ENCODE measurements around the gene TMEM140.

The TMEM140 gene

DNA sequence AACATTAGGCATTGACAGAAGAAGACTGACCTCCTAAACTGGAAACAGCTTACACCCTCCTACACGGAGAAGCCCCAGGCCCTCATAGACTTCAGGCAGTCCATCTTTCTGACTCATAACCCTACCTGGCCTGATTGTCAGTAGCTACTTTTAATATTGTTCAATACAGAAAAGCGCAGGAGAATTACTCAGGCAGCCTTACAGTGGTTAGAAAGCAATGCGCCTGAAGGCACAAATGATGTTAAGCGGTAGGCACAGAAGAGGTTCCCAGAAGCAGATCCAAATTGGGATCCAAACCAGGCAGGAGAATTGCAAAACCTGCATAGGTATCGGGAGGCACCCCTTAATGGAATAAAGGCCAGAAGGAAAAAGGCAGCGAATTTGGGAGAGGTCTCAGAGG lies 28.1 kb downstream of the TMEM140 start:
- FAIRE-seq = no peak

DNA sequence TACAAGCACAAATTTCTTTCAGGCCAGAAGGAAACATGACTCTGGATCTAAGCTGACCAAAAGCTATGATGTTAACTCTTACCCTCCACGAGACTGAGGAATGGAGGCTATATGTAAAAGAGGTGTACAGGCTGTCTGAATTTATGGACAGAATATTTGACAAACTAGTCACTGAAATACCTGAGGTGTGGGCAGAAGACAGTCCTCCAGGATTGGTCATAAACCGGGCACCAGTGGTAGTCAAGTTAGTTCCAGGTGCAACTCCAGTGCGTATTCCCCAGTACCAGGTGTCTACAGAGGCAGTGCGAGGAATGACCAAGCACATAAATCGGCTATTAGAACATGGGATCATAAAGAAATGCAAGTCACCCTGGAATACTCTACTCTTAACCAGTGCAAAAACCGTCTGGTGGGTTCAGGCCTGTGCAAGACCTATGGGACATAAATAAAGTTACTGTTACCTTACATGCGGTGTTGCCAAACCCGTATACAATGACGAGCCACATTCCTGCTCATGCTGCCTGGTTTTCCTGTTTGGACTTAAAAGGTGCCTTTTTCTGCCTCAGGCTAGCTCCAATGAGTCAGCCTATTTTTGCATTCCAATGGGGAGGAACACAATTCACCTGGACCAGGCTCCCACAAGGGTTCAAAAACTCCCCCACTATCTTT lies 29.3 kb downstream of the TMEM140 start:
- no peak for FAIRE-seq

DNA sequence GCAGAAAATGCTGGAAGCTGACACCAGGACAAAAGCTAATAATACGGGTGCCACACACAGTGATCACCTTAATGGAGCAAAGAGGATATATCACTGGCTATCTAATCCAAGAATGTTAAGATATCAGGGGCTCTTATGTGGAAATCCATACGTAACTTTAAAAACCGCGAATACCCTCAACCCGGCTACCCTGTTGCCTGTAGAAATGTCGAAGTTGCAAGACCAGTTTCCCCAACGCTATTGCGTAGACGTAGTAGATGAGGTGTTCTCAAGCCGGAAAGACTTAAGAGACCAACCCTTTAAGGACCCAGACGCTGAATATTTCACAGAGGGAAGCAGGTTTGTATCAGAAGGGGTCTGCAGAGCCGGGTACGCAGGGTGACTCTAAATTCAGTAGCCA lies 30.5 kb downstream of the TMEM140 start:
- FAIRE-seq = no peak

DNA sequence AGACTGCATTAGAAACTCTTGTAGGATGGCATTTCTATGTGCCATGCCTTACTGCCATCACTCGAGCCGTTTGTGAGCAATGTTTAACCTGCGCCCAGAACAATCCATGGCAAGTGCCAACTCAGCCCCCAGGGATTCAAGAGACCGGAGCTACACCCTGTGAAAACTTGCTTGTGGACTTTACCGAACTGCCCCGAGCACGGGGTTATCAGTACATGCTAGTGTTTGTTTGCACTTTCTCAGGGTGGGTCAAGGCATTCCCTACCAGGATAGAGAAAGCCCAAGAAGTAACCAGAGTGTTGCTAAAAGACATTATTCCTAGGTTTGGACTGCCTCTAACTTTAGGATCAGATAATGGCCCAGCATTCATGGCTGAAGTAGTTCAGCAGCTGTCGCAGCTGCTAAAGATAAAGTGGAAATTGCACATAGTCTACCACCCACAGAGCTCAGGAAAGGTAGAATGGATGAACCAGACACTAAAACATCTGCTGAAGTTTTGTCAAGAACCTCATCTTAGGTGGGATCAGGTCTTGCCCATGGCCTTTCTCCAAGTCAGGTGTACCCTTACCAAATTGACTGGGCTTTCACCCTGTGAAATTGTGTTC lies 31.6 kb downstream of the TMEM140 start:
- no peak for FAIRE-seq

DNA sequence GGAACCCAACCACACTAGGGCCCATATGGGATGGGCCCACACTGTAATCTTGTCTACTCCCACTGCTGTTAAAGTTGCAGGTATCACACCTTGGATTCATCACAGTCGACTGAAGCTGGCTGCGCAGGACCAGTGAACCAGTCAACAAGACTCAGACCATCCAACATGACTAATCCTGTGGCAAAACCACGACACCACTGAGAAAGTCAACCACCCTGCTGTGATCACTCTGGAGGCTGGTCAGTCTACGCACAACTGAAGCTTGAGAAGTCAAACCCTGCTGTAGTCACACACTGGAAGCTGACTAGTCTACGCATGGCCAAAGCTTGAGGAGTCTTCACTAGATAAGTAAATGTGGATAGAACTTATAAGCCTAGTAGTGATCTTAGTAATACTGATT lies 32.2 kb downstream of the TMEM140 start:
- FAIRE-seq = no peak

DNA sequence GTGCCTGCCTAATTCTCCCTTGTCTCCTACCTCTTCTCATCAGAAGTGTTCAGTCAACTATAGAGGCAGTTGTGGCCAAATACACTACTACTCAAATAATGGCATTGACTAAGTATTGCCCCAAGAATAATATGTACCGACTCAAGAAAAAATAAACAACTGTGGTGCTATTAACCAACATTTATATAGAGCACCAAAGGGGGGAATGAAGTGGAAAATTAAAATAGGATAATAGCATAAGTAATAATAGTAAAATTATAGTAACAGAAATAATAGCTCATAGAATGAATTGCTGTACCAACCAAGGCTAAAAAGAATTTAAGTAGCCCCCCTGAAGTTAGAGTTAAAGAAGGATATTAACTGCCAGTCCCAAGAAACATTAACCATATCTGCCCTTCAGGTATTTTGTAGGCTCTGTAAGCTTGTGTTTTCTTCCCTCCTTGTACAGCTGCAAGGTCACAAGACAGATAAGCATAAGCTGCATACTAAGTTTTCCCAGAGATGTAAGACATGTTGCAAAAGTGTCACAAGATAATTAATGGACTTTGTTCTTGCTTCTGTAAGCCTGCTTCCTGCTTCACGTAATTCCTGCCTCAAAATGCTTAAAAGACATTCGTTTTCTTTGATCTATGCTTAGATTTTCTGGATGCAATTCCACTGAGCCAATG lies 33.5 kb downstream of the TMEM140 start:
- FAIRE-seq = no peak

DNA sequence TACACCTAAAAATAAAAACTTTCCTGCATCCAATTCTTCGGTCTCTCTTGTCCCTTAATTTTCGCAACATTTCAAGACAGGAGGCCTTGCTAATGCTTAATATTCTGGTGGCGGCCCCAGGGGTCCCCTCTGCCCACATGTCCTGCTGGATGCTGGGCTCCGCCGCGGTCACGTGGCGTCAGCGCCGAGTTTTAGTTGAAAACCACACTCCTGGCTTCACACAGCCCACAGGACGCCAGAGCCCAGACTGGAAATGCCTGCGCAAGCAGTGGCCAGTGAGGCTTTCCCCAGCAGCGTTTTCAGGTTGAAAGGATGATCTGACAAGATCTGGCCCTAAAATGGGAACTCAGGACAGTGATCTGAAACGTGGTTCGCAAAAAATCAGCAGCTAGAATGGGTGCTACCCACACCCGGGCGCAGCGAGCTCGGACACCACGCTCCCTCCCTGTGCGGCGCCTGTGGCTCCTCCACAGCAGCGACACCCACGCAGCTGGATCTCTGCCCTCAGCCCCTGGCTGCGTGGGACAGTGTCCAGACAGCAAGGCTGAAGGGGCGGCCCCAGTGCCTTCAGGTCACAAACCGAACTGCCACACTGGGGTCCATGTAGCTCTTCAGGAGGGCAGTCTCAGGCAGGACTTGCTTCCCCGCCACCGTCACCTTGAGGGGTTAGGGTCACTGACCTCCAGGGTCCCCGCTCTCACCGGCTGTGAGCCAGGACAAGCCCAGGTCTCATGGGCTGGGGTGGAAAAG lies 34.2 kb downstream of the TMEM140 start:
- no peak for FAIRE-seq

DNA sequence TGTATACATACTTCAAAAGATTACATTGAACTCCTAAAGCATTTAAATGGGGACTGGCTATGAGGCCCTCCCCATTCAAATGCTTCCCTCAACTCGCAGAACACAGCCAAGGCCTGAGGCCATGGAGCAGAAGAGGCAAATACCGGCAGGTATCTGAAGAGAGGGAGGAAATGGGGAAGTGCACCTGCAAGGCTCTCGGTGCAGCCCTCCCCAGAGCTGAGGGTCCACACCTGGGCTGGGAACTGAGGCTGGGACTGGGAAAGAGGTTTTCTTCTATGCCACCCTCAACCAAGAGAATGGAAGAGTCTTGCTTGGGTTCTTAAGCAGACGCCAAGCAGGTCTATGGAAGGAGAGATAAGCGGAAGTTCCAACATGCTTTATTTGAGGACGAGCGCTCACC lies 35.6 kb downstream of the TMEM140 start:
- FAIRE-seq = no peak

DNA sequence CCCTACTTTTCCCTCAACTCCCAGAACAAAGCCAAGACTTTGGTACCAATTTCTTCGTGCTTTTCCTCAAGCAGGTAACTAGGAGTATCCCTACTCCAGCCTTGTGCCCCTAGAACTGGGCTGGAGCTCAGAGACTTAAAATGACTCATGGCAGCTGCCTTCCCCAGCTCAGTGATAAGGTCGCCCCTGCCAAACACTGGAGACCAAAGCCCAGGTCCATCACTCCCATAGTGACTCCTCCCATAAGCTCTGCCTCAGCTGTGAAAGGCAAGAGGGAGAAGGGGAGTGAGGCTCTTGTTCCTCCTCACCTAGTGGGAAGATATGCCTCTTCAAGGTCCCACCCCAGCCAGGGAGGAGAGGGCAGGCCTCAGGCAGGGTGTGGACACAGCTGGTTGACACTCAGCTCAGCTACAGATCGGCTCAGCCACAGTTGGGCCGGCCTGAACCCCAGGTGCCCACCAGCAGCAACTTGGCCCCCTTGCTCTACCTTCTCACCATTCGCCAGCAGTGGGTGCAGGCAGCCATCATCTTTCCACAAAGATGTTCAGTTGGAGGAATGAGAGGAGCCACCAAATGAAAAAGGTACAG lies 36.5 kb downstream of the TMEM140 start:
- no peak for FAIRE-seq

DNA sequence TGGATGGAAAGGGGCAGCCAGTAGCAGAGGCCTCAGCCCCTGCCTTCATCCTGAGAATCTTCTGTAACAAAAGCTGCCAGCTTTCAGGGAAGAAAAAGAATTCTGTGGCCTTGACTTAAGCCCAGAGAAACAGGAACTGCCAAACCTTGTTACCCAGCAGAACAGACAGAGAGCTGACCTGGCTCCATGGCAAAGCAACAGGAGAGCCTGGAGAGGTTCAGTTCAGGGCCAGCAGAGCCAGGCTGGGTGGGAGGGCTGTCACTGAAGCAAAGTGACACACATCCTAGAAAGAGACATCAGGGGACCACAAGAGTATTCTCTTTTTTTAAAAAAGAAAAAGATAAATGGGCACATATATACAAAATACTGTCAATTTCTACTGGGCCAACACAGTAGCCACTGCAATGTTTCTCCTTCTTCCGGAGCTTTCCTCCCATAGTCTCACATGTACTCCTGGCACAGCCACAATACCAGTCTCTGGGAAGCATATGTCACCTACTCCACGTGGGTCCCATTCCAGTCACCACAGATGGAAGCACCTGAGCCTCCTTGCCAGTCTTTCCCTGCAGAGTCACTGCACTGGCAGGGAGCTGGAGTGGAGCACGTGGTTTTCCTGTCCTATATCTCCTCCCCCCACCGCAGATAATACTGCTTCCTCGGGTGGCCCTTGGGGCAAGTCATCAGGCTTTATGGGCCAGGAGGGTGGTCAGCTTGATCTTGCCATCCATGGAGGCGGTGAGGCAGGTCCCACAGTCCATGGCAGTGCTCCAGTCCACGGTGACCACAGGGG lies 37.8 kb downstream of the TMEM140 start:
- no peak for FAIRE-seq

DNA sequence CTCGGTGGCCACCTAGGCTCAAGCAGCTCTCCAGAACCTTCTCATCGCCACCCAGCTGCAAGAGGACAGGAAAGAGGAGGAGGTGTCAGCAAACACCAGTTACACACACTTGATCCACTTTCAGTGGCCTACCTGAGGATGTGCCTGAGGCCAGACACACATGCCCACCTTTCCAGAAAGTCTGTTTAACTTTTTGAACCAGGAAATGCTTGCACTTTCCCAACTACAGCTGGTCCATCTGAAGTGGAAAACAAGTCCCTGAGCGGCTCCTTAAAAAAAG lies 38.3 kb downstream of the TMEM140 start:
- no peak for FAIRE-seq

DNA sequence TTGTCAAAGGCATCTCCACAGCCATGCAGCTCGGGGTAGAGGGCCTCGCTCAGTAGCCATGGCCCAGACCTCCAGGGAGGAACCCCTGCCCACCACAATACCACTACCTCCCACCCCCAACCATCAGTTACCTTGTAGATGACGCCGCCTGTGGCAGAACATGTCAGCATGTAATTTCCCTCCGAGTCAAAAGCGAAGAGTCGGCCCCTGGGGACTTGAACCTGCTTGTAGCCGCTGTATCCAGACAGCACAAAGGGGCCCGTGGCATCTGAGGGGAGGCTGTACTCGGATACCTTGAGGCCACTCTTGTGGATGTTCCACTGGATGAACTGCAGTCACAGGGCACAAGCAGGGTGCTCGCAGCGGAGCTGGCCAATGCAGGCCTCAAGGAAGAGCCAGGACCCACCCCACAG lies 39.0 kb downstream of the TMEM140 start:
- no peak for FAIRE-seq

DNA sequence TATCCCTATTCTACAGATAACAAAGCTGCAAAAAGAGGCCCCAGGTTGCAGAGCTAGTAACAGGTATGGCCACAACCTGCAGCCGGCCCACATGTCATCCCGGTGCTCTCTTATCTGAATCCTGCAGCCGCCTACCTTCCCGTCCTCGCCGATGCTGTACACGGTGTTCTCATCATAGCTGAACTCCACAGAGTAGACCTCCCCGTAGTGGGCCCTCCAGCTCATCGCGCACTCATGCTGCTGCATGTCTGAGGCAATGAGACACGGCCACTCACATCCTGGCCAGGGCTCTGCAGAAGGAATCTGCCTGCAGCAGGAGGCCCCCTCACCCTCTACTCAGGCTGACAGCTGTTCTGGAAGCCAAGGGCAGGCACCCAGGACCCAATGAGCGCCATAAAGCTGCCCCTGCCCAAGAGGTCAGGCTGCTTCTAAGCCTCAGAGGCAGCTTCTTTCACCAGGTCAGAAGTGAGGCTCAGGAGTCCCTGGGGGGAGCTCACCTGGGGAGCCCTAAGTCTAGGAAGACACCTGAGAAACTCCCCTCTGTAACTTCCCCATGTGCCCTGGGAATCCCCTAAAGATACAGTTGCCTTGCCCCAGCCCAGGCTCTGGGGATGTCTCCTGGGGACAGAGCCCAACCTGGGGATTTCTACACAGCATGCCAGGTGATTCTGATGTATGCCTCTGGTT lies 40.6 kb downstream of the TMEM140 start:
- no peak for FAIRE-seq

DNA sequence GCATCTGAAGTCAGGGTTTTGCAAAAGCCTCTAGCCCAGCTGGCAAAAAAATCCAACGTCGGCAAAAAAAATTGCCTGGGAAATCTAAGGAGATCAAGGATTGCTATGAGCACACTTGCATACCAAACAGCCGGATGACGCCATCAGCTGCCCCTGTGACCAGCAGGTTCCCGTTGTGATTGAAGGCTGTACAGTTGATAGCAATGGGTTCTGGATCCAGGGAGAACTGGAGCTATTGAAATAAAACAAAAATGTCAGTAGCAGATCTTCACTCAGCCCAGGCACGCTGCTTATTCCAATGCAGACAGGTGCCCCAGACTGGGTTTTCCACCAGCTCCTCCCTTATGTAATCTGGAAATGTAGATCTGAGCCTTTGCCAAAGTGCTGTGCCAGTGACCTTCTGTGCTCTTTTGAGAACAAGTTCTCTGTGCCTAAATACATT lies 41.4 kb downstream of the TMEM140 start:
- no peak for FAIRE-seq

DNA sequence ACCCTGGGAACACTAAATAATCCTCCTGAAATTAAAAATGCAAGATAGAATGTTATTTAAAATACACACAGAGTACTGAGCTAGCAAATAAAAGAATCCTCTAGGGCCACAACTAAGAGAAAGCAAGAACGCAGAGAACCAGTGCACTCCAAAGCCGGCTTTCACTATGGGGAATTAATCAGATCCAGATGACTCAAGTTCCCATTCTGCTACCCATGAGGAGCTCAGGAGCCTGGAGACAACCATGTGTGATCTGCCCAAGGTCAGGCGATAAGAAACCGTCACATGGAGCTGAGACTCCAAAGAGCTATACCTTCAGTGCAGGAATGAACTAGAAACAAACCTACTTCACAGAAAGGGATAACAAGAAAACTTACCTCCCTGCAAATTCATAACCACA lies 42.1 kb downstream of the TMEM140 start:
- no peak for FAIRE-seq

DNA sequence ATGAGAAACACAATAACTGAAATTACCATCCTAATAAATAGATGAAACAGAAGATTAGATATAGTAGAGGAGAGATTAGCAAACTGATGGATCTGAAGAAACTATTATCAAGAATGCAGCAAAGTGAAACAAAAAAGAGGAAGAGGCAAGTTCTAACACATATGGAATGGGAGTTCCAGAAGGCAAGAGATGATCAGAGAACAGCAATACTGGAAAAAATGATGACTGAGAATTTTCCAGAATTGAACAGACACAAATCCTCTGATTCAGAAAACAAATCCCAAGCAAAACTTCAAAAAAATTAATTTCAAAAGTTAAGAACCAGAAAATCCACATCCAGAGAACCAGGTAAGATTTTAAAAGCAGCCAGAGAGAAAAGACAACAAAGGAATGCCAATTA lies 42.8 kb downstream of the TMEM140 start:
- FAIRE-seq = no peak

DNA sequence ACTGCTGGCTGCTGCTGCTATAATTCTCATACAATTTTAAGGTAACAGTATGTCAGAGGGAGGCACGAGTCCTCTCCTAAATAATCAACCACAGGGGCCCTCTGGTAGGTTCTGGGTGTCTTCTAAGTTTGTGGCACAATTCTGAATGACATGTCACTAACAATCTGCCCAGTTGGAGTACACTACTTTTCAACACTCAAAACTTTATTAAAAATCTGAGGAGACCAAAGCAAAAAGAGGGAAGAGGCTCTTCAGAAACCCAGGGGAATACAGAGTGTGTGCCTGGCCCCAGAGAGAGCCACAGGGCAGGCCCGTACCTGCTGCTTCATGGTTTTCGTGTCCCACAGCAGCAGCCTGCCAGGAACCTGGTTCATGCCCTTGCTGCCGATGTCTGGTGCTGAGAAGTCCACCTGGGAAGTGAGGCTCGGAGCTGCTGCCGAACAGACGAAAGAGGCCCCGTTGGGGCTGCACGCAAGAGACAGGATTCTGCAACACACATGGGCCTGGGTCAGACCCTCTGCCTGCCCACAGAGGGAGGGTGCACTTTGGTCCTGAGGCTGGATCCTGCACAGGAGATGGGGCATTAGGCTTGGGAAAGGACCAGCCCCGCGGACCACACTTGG lies 45.2 kb downstream of the TMEM140 start:
- no peak for FAIRE-seq

DNA sequence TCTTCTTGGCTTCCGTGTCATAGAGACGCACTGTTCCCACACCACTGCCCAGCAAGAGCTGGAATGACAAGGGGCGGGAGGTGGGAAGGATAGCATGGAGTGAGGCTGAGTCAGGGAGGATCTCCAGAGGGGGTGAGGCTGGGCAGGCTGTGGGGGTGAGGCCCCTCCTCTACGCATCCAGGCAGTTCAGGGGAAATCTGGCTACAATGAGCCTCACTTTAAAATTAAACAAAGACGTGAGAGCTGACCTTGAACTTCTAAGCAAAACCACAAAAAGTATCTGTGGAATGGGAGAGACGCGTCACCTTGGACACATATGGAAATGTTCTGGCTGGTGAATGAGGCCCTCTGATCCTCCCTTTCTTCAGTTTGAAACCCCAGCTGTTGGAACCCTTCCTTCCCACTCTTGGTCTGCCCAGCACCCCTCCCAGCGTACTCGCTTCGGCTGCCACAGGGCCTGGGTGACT lies 45.8 kb downstream of the TMEM140 start:
- FAIRE-seq = no peak

DNA sequence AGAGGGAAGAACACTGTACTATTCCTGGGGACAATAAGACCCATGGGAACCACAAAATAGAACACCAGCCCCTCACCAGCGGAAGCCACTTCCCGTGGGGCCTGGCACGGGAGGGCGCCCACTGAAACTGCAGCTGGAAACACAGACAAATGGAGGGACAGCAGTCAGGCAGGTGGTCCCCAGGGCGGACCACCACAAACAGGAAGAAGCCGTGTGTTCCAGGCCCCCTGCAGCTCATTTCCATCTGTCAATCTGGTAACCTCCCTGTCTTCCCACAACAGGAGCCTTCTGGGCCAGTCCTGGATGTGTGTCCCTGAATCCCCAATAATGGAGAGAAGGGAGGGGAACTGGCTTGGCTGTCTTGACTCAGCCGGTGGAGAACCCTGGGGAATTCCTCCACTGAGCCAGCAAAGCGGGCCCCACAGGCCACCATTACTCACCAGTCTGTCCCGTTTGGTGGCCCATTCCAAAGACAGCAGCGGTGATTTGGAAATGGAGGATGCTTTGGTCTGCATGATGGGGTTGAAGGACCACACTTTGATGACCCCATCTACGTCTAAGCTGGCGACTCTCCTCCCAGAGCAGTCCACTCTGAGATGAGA lies 46.7 kb downstream of the TMEM140 start:
- FAIRE-seq = no peak

DNA sequence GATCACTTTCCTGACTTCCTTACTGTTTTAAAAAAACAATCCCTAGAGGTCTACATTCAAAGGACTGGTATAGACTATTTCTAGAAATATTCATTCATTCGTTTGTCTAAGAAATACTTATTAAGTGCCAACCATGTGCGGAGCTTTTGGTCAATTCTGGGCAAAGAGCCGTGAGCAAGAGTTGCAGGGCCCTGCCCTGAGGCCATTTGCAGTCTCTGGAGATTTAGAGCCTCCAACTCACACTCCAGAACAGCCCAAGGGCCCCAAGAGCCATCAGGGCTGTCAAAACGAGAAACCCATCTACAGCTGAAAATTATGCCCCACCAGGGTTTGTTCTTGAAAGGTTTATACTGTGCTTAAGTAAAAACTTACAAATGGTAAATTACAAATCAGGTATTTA lies 47.3 kb downstream of the TMEM140 start:
- FAIRE-seq = no peak

All from colon (tissue), 2 donors.